GM10266 (cell line): ENCODE results near the gene P2RY2.

Experiments
- DNase-seq: peaks from one replicate; pipeline ENCODE4 v3.0.0; 2012; ENCODE audit errors: extremely low spot score
- CTCF ChIP-seq: IDR thresholded peaks from 2 replicates; pipeline ENCODE4 v1.5.1; 2012; ENCODE audit warnings: mild to moderate bottlenecking, low read depth; ENCODE audit not compliant: control insufficient read depth, insufficient read depth; ENCODE audit errors: missing control alignments

Gene P2RY2

GRCh38 chr11:73182824-73183321 lies 35.2 kb upstream of the P2RY2 start:
- DNase-seq: no peak

GRCh38 chr11:73184953-73185671 lies 33.0 kb upstream of the P2RY2 start:
- peak; percentile 58 for DNase-seq

More at GRCh38 chr11:73182824-73183321, 35.2 kb upstream of the P2RY2 start:
- no peak for TF ChIP-seq CTCF

GRCh38 chr11:73185680-73186293 lies 32.3 kb upstream of the P2RY2 start:
- DNase-seq: no peak

More at GRCh38 chr11:73184953-73185671, 33.0 kb upstream of the P2RY2 start:
- peak; percentile 93 for TF ChIP-seq CTCF

GRCh38 chr11:73186294-73186850 lies 31.7 kb upstream of the P2RY2 start:
- TF ChIP-seq CTCF: no peak
- no peak for DNase-seq

More at GRCh38 chr11:73185680-73186293, 32.3 kb upstream of the P2RY2 start:
- no peak for TF ChIP-seq CTCF

GRCh38 chr11:73186886-73187285 lies 31.2 kb upstream of the P2RY2 start:
- no peak for TF ChIP-seq CTCF
- no peak for DNase-seq

GRCh38 chr11:73187854-73188253 lies 30.2 kb upstream of the P2RY2 start:
- no peak for TF ChIP-seq CTCF
- no peak for DNase-seq
